GM12891 (cell line): ENCODE data around the gene CDH4.

Experiments
- PAX5 ChIP-seq: IDR thresholded peaks from 2 replicates; pipeline ENCODE4 v1.6.1; 2011; ENCODE audit warnings: low read length, moderate library complexity, mild to moderate bottlenecking; ENCODE audit not compliant: insufficient read depth, severe bottlenecking
- POLR2A ChIP-seq: IDR thresholded peaks from 2 replicates; pipeline ENCODE4 v1.6.1; 2011; ENCODE audit warnings: low read depth, low read length, control low read depth

DNA sequence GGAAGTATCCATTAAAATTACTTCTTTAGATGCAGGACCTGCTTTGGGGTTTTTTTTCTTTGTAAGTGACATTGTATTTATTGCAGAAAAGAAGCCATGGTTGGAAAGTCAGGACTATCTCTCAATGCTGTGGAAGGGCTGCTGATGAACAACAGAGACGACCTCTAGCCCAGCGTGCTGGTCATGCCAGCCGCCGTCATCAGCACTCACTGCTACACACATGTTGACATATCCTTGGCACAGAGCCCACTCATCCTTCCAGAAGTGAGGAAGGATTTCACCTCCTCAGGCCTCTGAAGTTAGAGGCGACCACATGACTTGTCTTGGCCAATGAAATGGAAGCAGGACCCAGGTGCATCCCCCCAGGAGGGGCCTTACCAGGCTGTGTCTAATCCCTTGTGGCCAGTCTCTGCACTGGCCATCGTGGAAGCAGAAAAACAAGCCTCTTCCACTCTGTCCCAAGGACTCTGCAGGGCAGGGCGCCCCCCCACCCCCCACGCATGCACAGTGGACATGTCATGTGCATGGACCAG, 470.2 kb downstream of the CDH4 start:
- no peak for TF ChIP-seq POLR2A
- TF ChIP-seq PAX5 = no peak
